MV-4-11 (cell line): ENCODE data around the gene ABLIM3.
A peak's percentile ranks its signal among the peaks of the same experiment; 100 is the strongest.
"Not testable (repeated sequence)": the region's sequence is repeated elsewhere in the genome, so short reads cannot be mapped to it uniquely, and the experiment has no call there.

Experiments
- DNase-seq: peaks from one replicate; lab custom pipeline; 2025; lab: John Stamatoyannopoulos, UW

Gene ABLIM3

GRCh38 chr5:149157330-149157729 is 16.0 kb downstream of the ABLIM3 start:
- DNase-seq, result no peak

GRCh38 chr5:149160291-149160787 is 19.0 kb downstream of the ABLIM3 start:
- DNase-seq, result no peak

- DNase-seq, result no peak
These were observed 19.9 kb downstream of the ABLIM3 start for GRCh38 chr5:149161026-149161687.

GRCh38 chr5:149161850-149162249 is 20.6 kb downstream of the ABLIM3 start:
- no peak for DNase-seq

GRCh38 chr5:149162401-149163084 is 21.2 kb downstream of the ABLIM3 start:
- peak; percentile 27 for DNase-seq

GRCh38 chr5:149164731-149165130 is 23.4 kb downstream of the ABLIM3 start:
- DNase-seq, result no peak

GRCh38 chr5:149166128-149166527 is 24.8 kb downstream of the ABLIM3 start:
- DNase-seq, result no peak

- no peak for DNase-seq
These were observed 25.4 kb downstream of the ABLIM3 start for GRCh38 chr5:149166591-149167100.

GRCh38 chr5:149168276-149168906 is 27.1 kb downstream of the ABLIM3 start:
- no peak for DNase-seq

GRCh38 chr5:149170299-149170698 is 29.0 kb downstream of the ABLIM3 start:
- DNase-seq, result no peak

GRCh38 chr5:149172261-149172660 is 31.0 kb downstream of the ABLIM3 start:
- DNase-seq, result peak; percentile 86

- peak; percentile 20 for DNase-seq
These were observed 31.6 kb downstream of the ABLIM3 start for GRCh38 chr5:149172709-149173505.

- no peak for DNase-seq
These were observed 33.5 kb downstream of the ABLIM3 start for GRCh38 chr5:149174847-149175234.

- no peak for DNase-seq
These were observed 34.2 kb downstream of the ABLIM3 start for GRCh38 chr5:149175346-149176105.

GRCh38 chr5:149177339-149177843 is 36.1 kb downstream of the ABLIM3 start:
- DNase-seq, result no peak

- no peak for DNase-seq
These were observed 36.7 kb downstream of the ABLIM3 start for GRCh38 chr5:149177911-149178565.

GRCh38 chr5:149181732-149182131 is 40.4 kb downstream of the ABLIM3 start:
- DNase-seq, result no peak

- no peak for DNase-seq
These were observed 40.9 kb downstream of the ABLIM3 start for GRCh38 chr5:149182241-149182640.

- DNase-seq, result no peak
These were observed 43.8 kb downstream of the ABLIM3 start for GRCh38 chr5:149185067-149185466.

GRCh38 chr5:149186506-149186905 is 45.2 kb downstream of the ABLIM3 start:
- DNase-seq, result no peak

- not testable (repeated sequence) for DNase-seq
These were observed 46.3 kb downstream of the ABLIM3 start for GRCh38 chr5:149187617-149188016.
